Measurements from ENCODE around the gene NACC2.

NACC2 gene

GRCh38 chr9:136007934-136008692 is 87.0 kb downstream of the NACC2 start:
- TF ChIP-seq CTCF (IDR thresholded peaks at IDR 0.05; ENCODE audit: control insufficient read depth, insufficient read depth, low read depth, low read length, missing control alignments) = no peak
- DNase-seq (ENCODE audit: low read depth) = no peak
- H3K4me3 ChIP-seq (ENCODE audit: control insufficient read depth, low read depth, low read length) = no peak overlapping the region

- no peak for DNase-seq (ENCODE audit: low read depth)
- H3K4me3 ChIP-seq (ENCODE audit: control insufficient read depth, low read depth, low read length) = no peak overlapping the region
- TF ChIP-seq CTCF (IDR thresholded peaks at IDR 0.05; ENCODE audit: control insufficient read depth, insufficient read depth, low read depth, low read length, missing control alignments) = no peak
Measured at GRCh38 chr9:136007276-136007933, 87.7 kb downstream of the NACC2 start.

- no peak for DNase-seq (ENCODE audit: low read depth)
- no peak overlapping the region for H3K4me3 ChIP-seq (ENCODE audit: control insufficient read depth, low read depth, low read length)
- no peak for TF ChIP-seq CTCF (IDR thresholded peaks at IDR 0.05; ENCODE audit: control insufficient read depth, insufficient read depth, low read depth, low read length, missing control alignments)
Measured at GRCh38 chr9:136006169-136006568, 88.9 kb downstream of the NACC2 start.

- TF ChIP-seq CTCF (IDR thresholded peaks at IDR 0.05; ENCODE audit: control insufficient read depth, insufficient read depth, low read depth, low read length, missing control alignments) = no peak
- H3K4me3 ChIP-seq (ENCODE audit: control insufficient read depth, low read depth, low read length) = no peak overlapping the region
- DNase-seq (ENCODE audit: low read depth) = no peak
Measured at GRCh38 chr9:136004712-136005111, 90.4 kb downstream of the NACC2 start.

- no peak for TF ChIP-seq CTCF (IDR thresholded peaks at IDR 0.05; ENCODE audit: control insufficient read depth, insufficient read depth, low read depth, low read length, missing control alignments)
- no peak overlapping the region for H3K4me3 ChIP-seq (ENCODE audit: control insufficient read depth, low read depth, low read length)
- no peak for DNase-seq (ENCODE audit: low read depth)
Measured at GRCh38 chr9:136004219-136004618, 90.9 kb downstream of the NACC2 start.

- H3K4me3 ChIP-seq (ENCODE audit: control insufficient read depth, low read depth, low read length) = no peak overlapping the region
- no peak for DNase-seq (ENCODE audit: low read depth)
- TF ChIP-seq CTCF (IDR thresholded peaks at IDR 0.05; ENCODE audit: control insufficient read depth, insufficient read depth, low read depth, low read length, missing control alignments) = no peak
Measured at GRCh38 chr9:136003411-136004218, 91.5 kb downstream of the NACC2 start.
